Left ventricle myocardium superior (tissue), 1 donor: ENCODE data around the gene TSEN54. TPM values are rescaled to one million over a fixed set of nuclear protein-coding genes. Genes with fewer than 3 reads are reported as not detected.

Experiments used
- ATAC-seq: fragments of 200-7000 bp; cut with Tn5 transposase; one replicate; pipeline ENCODE4 v1.9.1; 2020; ENCODE audit warnings: mild to moderate bottlenecking, moderate library complexity
- DNase-seq: peaks from one replicate; pipeline ENCODE4 v3.0.0-alpha.2; 2020
- intact Hi-C: fragments of 100-400 bp; cut with micrococcal nuclease; formaldehyde crosslinking; loops from one replicate; pipeline ENCODE4 v1.11.0; 2022
- total RNA-seq: library from RNA; stranded (reverse); fragmentation: NEBNext Ultra II Directional; extraction: Animal tissue kit (Norgen Biotek cat#: 25700); gene quantifications from one replicate; pipeline ENCODE4 v1.2.1, GENCODE V29; 2021
- donor health status: DM: no; HTN: yes; CAD: no; lungs with severe emphysema.

Gene TSEN54
- total RNA-seq, 1 donor from 2014 or later: 8.3 TPM

- ATAC-seq (no peak), DNase-seq (peak; percentile 26)
- intact Hi-C loops: no loop called here
Observed at GRCh38 chr17:75502072-75502720, 14.1 kb upstream of the TSEN54 start.

DNA sequence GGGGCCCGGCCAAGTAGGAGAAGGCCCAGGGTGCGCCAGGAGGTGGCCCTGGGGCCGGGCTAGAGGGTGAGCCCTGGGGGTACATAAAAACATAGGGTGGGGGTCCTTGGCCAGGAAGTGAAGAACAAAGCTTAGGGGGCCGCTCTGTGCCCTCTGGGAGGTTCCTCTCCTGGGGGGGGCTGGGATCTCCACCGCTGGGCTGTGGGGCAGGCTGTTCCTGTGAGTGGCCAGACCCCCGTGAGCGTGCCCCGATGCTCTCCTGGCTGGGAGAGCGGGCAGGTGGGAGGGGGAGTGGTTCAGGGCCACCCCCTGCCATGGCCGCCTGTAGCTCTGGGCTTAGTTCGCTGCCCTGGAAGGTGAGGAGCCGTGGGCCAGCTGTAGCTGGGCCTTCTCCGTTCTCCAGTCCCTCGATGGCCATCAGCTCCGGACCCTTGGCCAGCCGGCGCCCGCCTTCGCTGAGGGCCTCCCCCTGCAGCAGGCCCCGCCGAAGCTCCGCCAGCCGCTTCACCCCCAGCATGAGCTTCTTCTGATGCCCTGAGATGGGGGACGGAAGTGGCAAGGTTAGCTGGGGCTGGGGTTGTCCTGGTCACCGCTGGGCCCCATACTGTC lies 13.5 kb upstream of the TSEN54 start:
- no peak for ATAC-seq
- peak; percentile 28 for DNase-seq
- intact Hi-C loops: no loop called here

GRCh38 chr17:75503337-75503950 lies 12.9 kb upstream of the TSEN54 start:
- DNase-seq: peak; percentile 30
- intact Hi-C loops: no loop called here
- ATAC-seq: no peak

DNA sequence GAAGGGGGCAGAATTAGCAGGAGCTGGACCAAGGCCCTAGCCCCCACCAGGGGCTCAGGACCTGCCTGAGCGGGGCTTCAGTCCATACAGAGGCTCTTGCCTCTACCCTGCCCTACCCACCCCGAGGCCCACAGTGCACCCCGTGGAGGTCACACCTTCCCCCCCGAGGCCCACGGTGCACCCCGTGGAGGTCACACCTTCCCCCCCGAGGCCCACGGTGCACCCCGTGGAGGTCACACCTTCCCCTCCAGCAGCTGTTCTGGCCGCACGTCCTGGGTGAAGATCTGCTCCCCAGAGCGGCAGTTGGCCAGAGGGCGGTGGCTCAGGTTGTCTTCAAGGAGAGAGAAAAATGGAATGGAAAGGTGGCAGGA lies 12.4 kb upstream of the TSEN54 start:
- intact Hi-C loops: no loop called here
- ATAC-seq (no peak), DNase-seq (no peak)

DNA sequence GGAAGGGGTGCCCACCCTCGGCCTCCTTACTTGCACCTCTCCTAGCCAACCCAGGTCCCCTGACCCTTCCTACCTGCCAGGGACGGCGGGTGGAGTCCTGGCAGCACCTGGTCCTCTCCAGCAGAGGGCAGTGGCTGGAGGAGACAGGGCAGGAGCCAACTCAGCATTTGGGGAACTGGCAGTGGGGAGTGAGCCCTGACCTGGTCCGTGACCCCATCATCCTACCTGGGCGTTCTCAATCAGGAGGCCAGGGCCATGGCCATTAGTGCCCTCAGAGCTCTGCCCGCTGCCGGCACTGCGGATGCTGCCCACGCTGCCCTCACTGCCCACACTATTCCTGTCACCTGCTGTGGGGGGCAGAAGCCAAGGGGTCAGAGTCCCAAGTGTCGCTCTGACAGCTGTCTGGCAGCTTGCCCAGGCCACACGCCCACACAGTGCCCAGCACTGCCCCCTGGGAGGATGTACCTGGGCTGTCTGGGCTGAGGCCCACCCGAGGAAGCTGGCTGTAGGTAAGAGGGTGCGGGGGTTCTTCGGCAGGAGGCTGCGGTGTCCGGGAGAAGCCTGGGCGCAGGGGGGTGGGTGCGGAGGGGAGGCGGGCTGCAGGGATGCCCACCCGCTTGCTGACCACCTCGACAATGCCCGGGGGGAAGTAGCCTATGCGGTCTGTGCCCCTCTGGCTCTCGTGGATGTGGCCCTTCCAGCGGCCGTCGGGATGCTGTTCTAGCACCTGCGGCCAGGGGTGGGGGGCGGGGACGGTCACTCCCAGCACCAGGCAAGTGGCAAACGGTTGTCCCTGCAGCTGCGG lies 11.8 kb upstream of the TSEN54 start:
- peak; percentile 16 for ATAC-seq
- intact Hi-C loops: no loop called here
- peak; percentile 44 for DNase-seq

DNA sequence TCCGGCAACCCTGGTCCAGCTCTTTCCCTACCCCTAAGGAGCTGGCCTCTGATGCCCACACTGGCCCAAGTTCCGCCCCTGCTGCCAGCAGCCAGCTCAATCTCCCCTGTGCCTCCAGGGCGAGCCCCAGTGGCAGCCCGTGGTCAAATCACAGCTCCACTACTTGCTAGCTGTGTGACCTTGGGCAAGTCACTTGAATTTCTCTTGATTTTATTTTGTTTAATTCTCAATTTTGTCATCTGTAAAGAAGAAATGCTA lies 11.2 kb upstream of the TSEN54 start:
- intact Hi-C loops: no loop called here
- DNase-seq: peak; percentile 23
- no peak for ATAC-seq

GRCh38 chr17:75505640-75506039 lies 10.7 kb upstream of the TSEN54 start:
- intact Hi-C loops: no loop called here
- DNase-seq (no peak), ATAC-seq (no peak)

DNA sequence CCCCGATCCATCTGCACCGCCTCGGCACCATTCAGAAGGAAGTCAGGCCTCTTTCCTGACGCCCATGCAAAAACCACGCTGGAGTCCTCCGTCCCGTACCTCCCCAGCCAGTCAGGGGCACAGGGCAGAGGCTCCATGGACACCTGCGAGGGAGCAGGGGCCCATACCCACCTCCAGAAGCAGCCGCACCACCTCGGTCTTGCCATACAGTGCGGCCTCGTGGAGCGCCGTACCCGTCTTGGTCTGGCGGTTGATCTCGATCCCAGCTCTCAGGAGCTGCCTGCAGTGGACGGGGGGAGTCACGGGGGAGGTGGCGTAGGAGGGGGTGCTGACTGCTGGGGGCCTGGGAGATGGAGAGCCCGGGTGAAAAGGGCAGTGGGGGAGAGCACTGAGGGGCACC lies 10.2 kb upstream of the TSEN54 start:
- intact Hi-C loops: no loop called here
- DNase-seq (peak; percentile 27), ATAC-seq (no peak)

DNA sequence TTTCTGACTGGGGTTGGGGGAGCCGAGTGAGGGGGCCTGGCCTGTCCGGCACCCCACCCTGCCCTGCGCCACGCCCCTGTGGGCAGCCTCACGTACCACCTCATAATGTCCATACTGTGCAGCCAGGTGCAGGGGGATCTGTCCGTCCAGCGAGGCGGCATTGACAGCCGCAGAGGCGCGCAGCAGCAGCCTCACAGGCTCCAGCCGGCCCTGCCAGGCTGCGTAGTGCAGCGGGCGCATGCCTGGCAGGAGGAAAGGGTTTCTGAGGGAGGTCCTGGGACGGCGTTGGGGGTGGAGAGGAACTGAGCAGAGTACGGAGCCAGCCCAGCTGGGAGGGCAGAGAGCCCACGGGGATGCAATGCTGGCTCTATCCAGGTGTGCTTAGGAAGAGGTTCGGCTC lies 9.4 kb upstream of the TSEN54 start:
- DNase-seq (peak; percentile 20), ATAC-seq (no peak)
- intact Hi-C loops: no loop called here

- ATAC-seq: no peak
- no peak for DNase-seq
- intact Hi-C loops: no loop called here
Observed at GRCh38 chr17:75507733-75508719, 8.3 kb upstream of the TSEN54 start.

GRCh38 chr17:75508931-75509361 lies 7.4 kb upstream of the TSEN54 start:
- DNase-seq (peak; percentile 55), ATAC-seq (peak; percentile 6)
- intact Hi-C loops: no loop called here

DNA sequence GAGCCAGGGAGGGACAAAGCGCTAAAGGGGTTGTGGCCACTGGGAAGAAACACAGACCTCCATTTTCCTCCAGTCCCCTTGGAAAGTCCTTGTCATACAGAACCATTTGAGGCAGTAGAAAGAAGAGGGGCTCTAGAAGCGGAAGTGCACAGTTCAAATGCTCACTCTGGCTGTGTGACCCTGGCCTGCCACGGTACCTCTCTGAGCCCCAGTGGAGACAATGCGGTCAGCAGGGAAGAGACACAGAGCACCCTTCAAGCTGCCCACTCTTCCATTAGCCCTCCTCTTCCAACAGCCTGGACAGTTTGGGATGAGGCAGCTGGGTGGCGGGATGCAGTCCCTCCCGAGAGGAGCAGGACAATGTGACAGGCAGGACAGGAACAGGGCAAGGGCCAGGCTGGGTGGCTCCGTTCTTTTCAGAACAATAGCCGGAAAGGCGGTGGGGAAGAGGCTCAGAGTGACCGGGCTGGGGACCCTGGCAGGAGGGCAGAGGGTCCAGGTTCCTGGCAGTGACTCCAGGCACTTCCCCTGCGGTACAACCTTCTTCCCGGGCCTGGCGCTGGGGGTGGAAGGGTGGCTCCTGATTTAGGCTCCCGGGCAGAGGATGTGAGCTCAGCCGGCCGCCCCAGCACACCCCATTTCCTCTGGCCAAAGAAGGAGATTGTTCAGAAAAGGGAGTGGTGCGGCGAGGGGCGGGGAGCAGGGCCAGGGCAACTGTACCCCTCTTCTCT lies 6.6 kb upstream of the TSEN54 start:
- peak; percentile 73 for DNase-seq
- peak; percentile 51 for ATAC-seq
- intact Hi-C loops: loop anchor here (10.0 kb wide), 1 partner anchor 85 kb away; no protein-coding TSS in a partner anchor

DNA sequence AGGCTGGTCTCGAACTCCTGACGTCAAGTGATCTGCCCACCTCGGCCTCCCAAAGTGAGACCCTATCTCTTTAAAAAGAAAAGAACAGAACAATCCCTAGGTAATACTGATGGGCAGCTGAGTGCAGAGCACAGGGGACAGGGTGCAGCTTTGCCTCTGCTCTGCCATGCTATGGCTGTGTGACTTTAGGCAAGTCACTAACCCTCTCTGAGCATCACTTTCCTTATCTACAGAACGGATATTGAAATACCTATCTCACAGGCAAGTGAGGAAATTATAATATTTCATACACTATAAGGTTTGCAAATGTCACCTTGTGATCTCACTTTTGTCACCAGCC lies 5.1 kb upstream of the TSEN54 start:
- intact Hi-C loops: loop anchor here (10.0 kb wide), 1 partner anchor 86 kb away; no protein-coding TSS in a partner anchor
- ATAC-seq (no peak), DNase-seq (no peak)

GRCh38 chr17:75511610-75512575 lies 4.4 kb upstream of the TSEN54 start:
- intact Hi-C loops: loop anchor here (10.0 kb wide), 1 partner anchor 87 kb away; no protein-coding TSS in a partner anchor
- ATAC-seq (no peak), DNase-seq (peak; percentile 68)

DNA sequence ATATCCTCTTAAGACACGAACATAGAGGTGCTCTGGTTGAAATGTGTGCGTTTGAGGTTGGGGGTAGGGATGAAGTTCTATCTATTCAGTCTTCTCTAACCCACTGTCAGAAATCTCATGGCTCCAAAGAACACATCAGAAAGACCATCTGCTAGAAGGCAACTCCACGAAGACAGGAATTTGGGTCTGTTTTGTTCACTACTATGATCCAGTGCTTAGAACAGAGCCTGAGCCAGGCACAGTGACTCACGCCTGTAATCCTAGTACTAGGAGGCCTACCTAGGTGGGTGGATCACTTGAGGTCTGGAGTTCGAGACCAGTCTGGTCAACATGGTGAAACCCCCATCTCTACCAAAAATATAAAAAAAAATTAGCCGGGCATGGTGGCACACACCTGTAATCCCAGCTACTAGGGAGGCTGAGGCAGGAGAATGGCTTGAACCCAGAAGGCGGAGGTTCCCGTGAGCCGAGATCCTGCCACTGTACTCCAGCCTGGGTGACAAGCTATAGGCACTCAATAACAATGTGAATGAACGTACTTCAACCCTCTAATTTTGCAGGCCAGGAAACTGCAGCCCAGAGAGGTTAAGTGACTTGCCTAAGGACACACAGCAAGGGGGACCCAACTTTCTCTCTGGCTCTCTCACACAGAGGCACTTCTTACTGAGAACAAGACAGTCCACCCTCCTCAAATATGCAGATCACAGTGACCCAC lies 3.2 kb upstream of the TSEN54 start:
- intact Hi-C loops: loop anchor here (10.0 kb wide), 1 partner anchor 88 kb away; no protein-coding TSS in a partner anchor
- ATAC-seq: no peak
- DNase-seq: no peak

DNA sequence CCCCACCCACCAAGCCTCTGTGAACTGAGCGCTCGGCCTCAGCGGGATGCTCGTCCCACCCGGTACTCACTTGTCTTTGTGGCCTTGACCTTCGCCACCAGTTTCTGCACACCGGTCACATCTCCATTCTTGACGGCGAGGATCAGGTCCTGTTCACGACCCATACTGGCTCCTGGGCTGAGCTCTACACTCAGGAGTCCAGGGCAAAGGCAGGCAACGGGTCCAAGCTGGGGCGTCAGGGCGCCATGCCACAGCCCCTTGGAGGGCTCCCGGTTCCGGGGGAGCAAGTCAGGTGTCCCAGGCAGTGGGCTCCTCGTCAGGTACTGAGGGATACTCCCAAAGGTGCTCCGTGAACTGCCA lies 2.7 kb upstream of the TSEN54 start:
- DNase-seq (no peak), ATAC-seq (no peak)
- intact Hi-C loops: loop anchor here (10.0 kb wide), 1 partner anchor 89 kb away; no protein-coding TSS in a partner anchor
